B cell (primary cell): Measurements from ENCODE around the gene HLA-A. TPM values are rescaled to one million over a fixed set of nuclear protein-coding genes. Genes with fewer than 3 reads are reported as not detected.

Source experiments
- ATAC-seq: fragments of 200-7000 bp; cut with Tn5 transposase; one replicate; pipeline ENCODE4 v1.10.0; 2021; ENCODE audit warnings: low read depth, mild to moderate bottlenecking, moderate number of reproducible peaks, moderate library complexity
- CTCF ChIA-PET: fragments of 350-600 bp; sonication (Branson Sonifier 250); formaldehyde crosslinking; loops from one replicate; lab custom pipeline; 2021; ENCODE audit warnings: antibody characterized with exemption, inconsistent platforms; lab: Charles Lee
- POLR2A ChIA-PET: fragments of 350-600 bp; sonication (Branson Sonifier 250); formaldehyde crosslinking; loops from one replicate; lab custom pipeline; 2021; ENCODE audit warnings: antibody characterized with exemption; lab: Charles Lee
- DNase-seq: peaks from one replicate; pipeline ENCODE4 v3.0.0; 2013
- H2AFZ ChIP-seq: 2 replicates; pipeline ENCODE4 v1.6.1; 2012; ENCODE audit warnings: mild to moderate bottlenecking, low read depth, low read length; ENCODE audit not compliant: insufficient read depth, poor library complexity, severe bottlenecking
- H3K27ac ChIP-seq, 2 donors: 1 replicate in 1 of 2; 2 replicates in 1 of 2; pipeline ENCODE4 v1.5.1; 2012 to 2013; ENCODE audit warnings: low read length in 2 of 2, mild to moderate bottlenecking in 2 of 2, moderate library complexity in 1 of 2
- H3K27me3 ChIP-seq, 4 experiments: fragments of 200-600 bp in 1 of 4; sonication (generic) in 1 of 4; replicated peaks in 1 of 4; 1 replicate in 2 of 4; 2 replicates in 2 of 4; pipeline versions ENCODE4 v1.6.1 to v1.7.0; 2013 to 2016; ENCODE audit warnings: low read length in 3 of 4, mild to moderate bottlenecking in 2 of 4, mixed read lengths in 1 of 4, moderate library complexity in 1 of 4; ENCODE audit not compliant: insufficient read depth in 4 of 4, control insufficient read depth in 3 of 4; ENCODE audit errors: control extremely low read depth in 1 of 4
- H3K36me3 ChIP-seq, 2 experiments: replicated peaks in 1 of 2; 1 replicate in 1 of 2; 2 replicates in 1 of 2; pipeline versions ENCODE4 v1.6.1 to v1.7.1; 2013; ENCODE audit warnings: low read length in 1 of 2; ENCODE audit not compliant: insufficient read depth in 2 of 2, control insufficient read depth in 1 of 2; ENCODE audit errors: control extremely low read depth in 1 of 2, extremely low read depth in 1 of 2
- H3K4me1 ChIP-seq, 2 donors: fragments of 200-600 bp in 1 of 2; sonication (generic) in 1 of 2; 1 replicate in 1 of 2; 2 replicates in 1 of 2; pipeline versions ENCODE4 v1.5.1 to v1.6.1; 2013 to 2017; ENCODE audit warnings: low read length in 2 of 2; ENCODE audit not compliant: control insufficient read depth in 2 of 2, insufficient read depth in 2 of 2
- H3K4me2 ChIP-seq: replicated peaks from 2 replicates; pipeline ENCODE3; 2012; ENCODE audit warnings: mild to moderate bottlenecking, low read depth, low read length; ENCODE audit not compliant: poor library complexity, severe bottlenecking
- H3K4me3 ChIP-seq, 5 experiments: fragments of 200-600 bp in 1 of 5; sonication (generic) in 1 of 5; 1 replicate in 3 of 5; 2 replicates in 2 of 5; pipeline versions ENCODE4 v1.5.1 to v1.7.0; 2011 to 2016; ENCODE audit warnings: low read length in 4 of 5, mild to moderate bottlenecking in 4 of 5, low read depth in 2 of 5, control low read depth in 1 of 5, moderate library complexity in 1 of 5; ENCODE audit not compliant: insufficient read depth in 1 of 5; ENCODE audit errors: control extremely low read depth in 1 of 5, extremely low read depth in 1 of 5
- H3K79me2 ChIP-seq: fragments of 200-600 bp; sonication (generic); one replicate; pipeline ENCODE4 v1.6.0; 2016; ENCODE audit warnings: low read length; ENCODE audit not compliant: control insufficient read depth, insufficient read depth
- H3K9ac ChIP-seq: fragments of 200-600 bp; sonication (generic); 2 replicates; pipeline ENCODE4 v1.6.1; 2017; ENCODE audit warnings: mild to moderate bottlenecking, low read length, moderate library complexity
- H3K9me3 ChIP-seq, 3 donors: one replicate each; pipeline versions ENCODE4 v1.6.1 to v1.7.1; 2013; ENCODE audit warnings: low read length in 2 of 3; ENCODE audit not compliant: control insufficient read depth in 2 of 3, insufficient read depth in 1 of 3; ENCODE audit errors: control extremely low read depth in 1 of 3
- H4K20me1 ChIP-seq: 2 replicates; pipeline ENCODE4 v1.6.0; 2012; ENCODE audit warnings: mild to moderate bottlenecking, low read length; ENCODE audit not compliant: insufficient read depth, control insufficient read depth, poor library complexity, severe bottlenecking
- H3K27ac Mint-ChIP-seq: one replicate; pipeline ENCODE4 v1.8.0; 2021; ENCODE audit warnings: mixed read lengths
- H3K27me3 Mint-ChIP-seq: one replicate; pipeline ENCODE4 v1.8.0; 2021; ENCODE audit warnings: mixed read lengths
- H3K4me1 Mint-ChIP-seq: one replicate; pipeline ENCODE4 v1.8.0; 2021; ENCODE audit warnings: mixed read lengths
- H3K4me3 Mint-ChIP-seq: one replicate; pipeline ENCODE4 v1.8.0; 2021; ENCODE audit warnings: mixed read lengths
- H3K9me3 Mint-ChIP-seq: one replicate; pipeline ENCODE4 v1.8.0; 2022; ENCODE audit warnings: mixed read lengths; ENCODE audit not compliant: insufficient read depth
- CTCF ChIP-seq: fragments of 200-600 bp; IDR thresholded peaks from one replicate; pipeline ENCODE4 v1.8.0; 2022; ENCODE audit warnings: antibody characterized with exemption, mild to moderate bottlenecking
- EZH2 ChIP-seq: IDR thresholded peaks from 2 replicates; pipeline ENCODE4 v1.6.1; 2012; ENCODE audit warnings: borderline replicate concordance, low read depth, mild to moderate bottlenecking, moderate library complexity, low read length; ENCODE audit not compliant: insufficient read depth, poor library complexity, severe bottlenecking
- WGBS: methylation state at CpG from one replicate; pipeline ENCODE4 v1.1.5; 2013; ENCODE audit warnings: missing lambda C conversion rate; ENCODE audit not compliant: insufficient coverage; 5-methylcytosine and 5-hydroxymethylcytosine counted together
- intact Hi-C: fragments of 100-400 bp; cut with micrococcal nuclease; formaldehyde crosslinking; loops from one replicate; pipeline ENCODE4 v1.10.0; 2022
- polyA plus RNA-seq: library from polyadenylated mRNA; depleted of rRNA; stranded (reverse); fragments of >200 nt; gene quantifications from 2 replicates; pipeline ENCODE4 v1.2.3, GENCODE V29; 2012
- total RNA-seq, 2 donors: library from RNA; stranded (reverse); fragments of 120-200 nt in 1 of 2; gene quantifications; 1 replicate in 1 of 2; 2 replicates in 1 of 2; pipeline versions ENCODE4 v1.2.3 to v1.2.4, GENCODE V29; 2013 to 2022

HLA-A gene
- total and polyA plus RNA-seq, 2 donors (not counting 1 experiment from before 2014, with no cell fraction given) = 1,607 to 2,454 TPM

- no peak overlapping the region for H3K27ac ChIP-seq
- ATAC-seq = no peak
- H4K20me1 ChIP-seq = no peaks in the 10 kb centered on the region
- H3K27me3 ChIP-seq = no peaks in the 10 kb centered on the region
- Mint-ChIP-seq H3K27ac (peak overlapping the region; percentile 48), H3K4me3 (peak overlapping the region; percentile 47), H3K27me3 (no peaks in the 10 kb centered on the region), H3K9me3 (no peaks in the 10 kb centered on the region), H3K4me1 (peaks cover 29% of the 10 kb centered on the region)
- H3K4me1 ChIP-seq = peaks cover 12 to 14% of the 10 kb centered on the region in 2 donors
- 57% methylated on average over 1 of the region's 2 CpGs for whole genome bisulfite sequencing
- no peaks in the 10 kb centered on the region for H3K9me3 ChIP-seq
- peaks cover 3% of the 10 kb centered on the region for H3K79me2 ChIP-seq
- TF ChIP-seq CTCF (no peak), EZH2 (no peak)
- no peaks in the 10 kb centered on the region for H3K36me3 ChIP-seq
- no peak overlapping the region for H3K9ac ChIP-seq
- intact Hi-C loops = no loop called here
- peak overlapping the region; percentile 12 for H3K4me2 ChIP-seq
- no peak overlapping the region for H2AFZ ChIP-seq
- ChIA-PET POLR2A (interaction anchor here (1.8 kb wide), 1 partner anchor 12 kb away, joined by 5 read pairs; no protein-coding TSS in a partner anchor), CTCF (no interaction called here)
- DNase-seq = no peak
- no peak overlapping the region for H3K4me3 ChIP-seq
Measured at GRCh38 chr6:29958921-29959320, 16.6 kb downstream of the HLA-A start.

GRCh38 chr6:29959467-29959866 lies 17.1 kb downstream of the HLA-A start:
- Histone ChIP-seq H3K4me2 (peak overlapping the region; percentile 12), H3K4me3 (no peak overlapping the region), H3K79me2 (peaks cover 3% of the 10 kb centered on the region), H4K20me1 (no peaks in the 10 kb centered on the region), H2AFZ (no peak overlapping the region), H3K4me1 (peaks cover 15 to 17% of the 10 kb centered on the region in 2 donors), H3K27me3 (no peaks in the 10 kb centered on the region), H3K36me3 (no peaks in the 10 kb centered on the region), H3K9me3 (no peaks in the 10 kb centered on the region), H3K9ac (no peak overlapping the region), H3K27ac (no peak overlapping the region)
- peak overlapping the region; percentile 47 for H3K4me3 Mint-ChIP-seq
- ChIA-PET POLR2A (interaction anchor here (1.8 kb wide), 1 partner anchor 12 kb away, joined by 5 read pairs; no protein-coding TSS in a partner anchor), CTCF (interaction anchor here (1.4 kb wide), 1 partner anchor 111 kb away, joined by 4 read pairs; no protein-coding TSS in a partner anchor)
- DNase-seq (peak; percentile 27), ATAC-seq (peak; percentile 61)
- H3K27ac Mint-ChIP-seq = peak overlapping the region; percentile 71
- no peaks in the 10 kb centered on the region for H3K9me3 Mint-ChIP-seq
- TF ChIP-seq CTCF = no peak
- TF ChIP-seq EZH2 = no peak
- H3K27me3 Mint-ChIP-seq = no peaks in the 10 kb centered on the region
- peaks cover 34% of the 10 kb centered on the region for H3K4me1 Mint-ChIP-seq
- intact Hi-C loops = no loop called here
